ENCODE results near the gene SMG6.

Gene SMG6

GRCh38 chr17:2212400-2212981 is 91.1 kb downstream of the SMG6 start:
- H3K79me1 ChIP-seq (ENCODE audit: low read depth, low read length): no peaks in the 10 kb centered on the region
- no peak overlapping the region for H2AFZ ChIP-seq (ENCODE audit: low read length)
- H3K4me1 ChIP-seq (ENCODE audit: control insufficient read depth in 2 of 2, insufficient read depth in 1 of 2, low read depth in 1 of 2, low read length in 2 of 2): peaks cover 18 to 20% of the 10 kb centered on the region in 2 donors
- peaks cover 0 to 47% of the 10 kb centered on the region in 2 donors for H3K36me3 ChIP-seq (replicated peaks in 1 of 2; ENCODE audit: control insufficient read depth in 2 of 2, insufficient read depth in 2 of 2, low read length in 2 of 2)
- H3K4me3 ChIP-seq (ENCODE audit: low read length in 2 of 2): no peak overlapping the region
- no peak overlapping the region for H3K27ac ChIP-seq (replicated peaks; ENCODE audit: low read length)
- no peak overlapping the region for H3K4me2 ChIP-seq (ENCODE audit: insufficient read depth, low read length, poor library complexity, severe bottlenecking)
- no peak overlapping the region for H4K8ac ChIP-seq (ENCODE audit: low read depth, low read length)
- H4K91ac ChIP-seq (ENCODE audit: low read depth, low read length, poor library complexity): no peak overlapping the region
- no peak overlapping the region for H3K14ac ChIP-seq (ENCODE audit: low read length)
- no peaks in the 10 kb centered on the region for H3K9me3 ChIP-seq (replicated peaks in 1 of 2; ENCODE audit: control insufficient read depth in 2 of 2, insufficient read depth in 1 of 2, low read depth in 1 of 2, low read length in 2 of 2)
- no peak overlapping the region for H3K23ac ChIP-seq (ENCODE audit: low read depth, low read length, poor library complexity)
- H3K18ac ChIP-seq (ENCODE audit: low read length): no peak overlapping the region
- H3K9ac ChIP-seq (ENCODE audit: low read depth, low read length, poor library complexity): no peak overlapping the region
- H2BK15ac ChIP-seq (ENCODE audit: low read length): no peak overlapping the region
- H2AK5ac ChIP-seq (ENCODE audit: low read depth, low read length): no peak overlapping the region
- no peak overlapping the region for H2BK120ac ChIP-seq (ENCODE audit: low read depth, low read length)
- WGBS, 2 donors (ENCODE audit: extremely low coverage in 2 of 2, insufficient read length in 2 of 2, insufficient replicate concordance in 1 of 2): no CpG with 5 or more reads among the region's 10 CpGs
- DNase-seq (ENCODE audit: low spot score): no peak
- H3K27me3 ChIP-seq (ENCODE audit: control insufficient read depth in 3 of 3, insufficient read depth in 3 of 3, low read depth in 1 of 3, low read length in 3 of 3): no peaks in the 10 kb centered on the region
- no peak overlapping the region for H3K4ac ChIP-seq (ENCODE audit: low read length)
- no peak overlapping the region for H2BK12ac ChIP-seq (ENCODE audit: low read length)
- H2BK5ac ChIP-seq (ENCODE audit: low read length): no peak overlapping the region

GRCh38 chr17:2211661-2212399 is 91.8 kb downstream of the SMG6 start:
- Histone ChIP-seq H3K79me1 (ENCODE audit: low read depth, low read length) (no peaks in the 10 kb centered on the region), H3K4me1 (ENCODE audit: control insufficient read depth in 2 of 2, insufficient read depth in 1 of 2, low read depth in 1 of 2, low read length in 2 of 2) (peaks cover 18 to 20% of the 10 kb centered on the region in 2 donors)

DNA sequence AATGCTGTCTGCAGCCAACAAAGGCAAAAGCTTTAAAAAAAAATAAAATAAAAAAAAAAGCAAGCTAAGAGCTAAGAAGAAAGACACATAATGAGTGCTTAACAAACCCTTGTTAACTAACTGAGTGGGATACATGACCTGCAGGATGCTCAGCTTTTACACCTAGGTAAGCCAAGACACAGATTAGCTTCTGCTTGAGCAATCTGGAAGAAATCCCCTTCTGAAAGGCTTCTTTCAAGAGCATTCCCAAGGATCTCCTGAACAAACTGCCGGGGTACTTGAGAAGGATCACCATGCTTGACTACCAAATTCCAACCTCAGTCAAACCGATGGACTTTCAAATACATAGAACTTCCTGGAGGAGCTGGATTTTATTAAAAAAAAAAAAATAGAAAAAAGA is 92.9 kb downstream of the SMG6 start:
- DNase-seq (ENCODE audit: low spot score): no peak
- H4K8ac ChIP-seq (ENCODE audit: low read depth, low read length): no peak overlapping the region
- no peak overlapping the region for H3K23ac ChIP-seq (ENCODE audit: low read depth, low read length, poor library complexity)
- H3K18ac ChIP-seq (ENCODE audit: low read length): no peak overlapping the region
- no peak overlapping the region for H2BK5ac ChIP-seq (ENCODE audit: low read length)
- H3K4ac ChIP-seq (ENCODE audit: low read length): no peak overlapping the region
- H3K79me1 ChIP-seq (ENCODE audit: low read depth, low read length): no peaks in the 10 kb centered on the region
- no peak overlapping the region for H3K9ac ChIP-seq (ENCODE audit: low read depth, low read length, poor library complexity)
- no peak overlapping the region for H3K4me2 ChIP-seq (ENCODE audit: insufficient read depth, low read length, poor library complexity, severe bottlenecking)
- no peak overlapping the region for H2BK12ac ChIP-seq (ENCODE audit: low read length)
- no peak overlapping the region for H2BK15ac ChIP-seq (ENCODE audit: low read length)
- H2AFZ ChIP-seq (ENCODE audit: low read length): no peak overlapping the region
- H3K36me3 ChIP-seq (replicated peaks in 1 of 2; ENCODE audit: control insufficient read depth in 2 of 2, insufficient read depth in 2 of 2, low read length in 2 of 2): peaks cover 0 to 47% of the 10 kb centered on the region in 2 donors
- no peak overlapping the region for H4K91ac ChIP-seq (ENCODE audit: low read depth, low read length, poor library complexity)
- H3K14ac ChIP-seq (ENCODE audit: low read length): no peak overlapping the region
- WGBS, 2 donors (ENCODE audit: extremely low coverage in 2 of 2, insufficient read length in 2 of 2, insufficient replicate concordance in 1 of 2): no CpG with 5 or more reads among the region's 2 CpGs
- no peak overlapping the region for H3K4me3 ChIP-seq (ENCODE audit: low read length in 2 of 2)
- H3K27me3 ChIP-seq (ENCODE audit: control insufficient read depth in 3 of 3, insufficient read depth in 3 of 3, low read depth in 1 of 3, low read length in 3 of 3): no peaks in the 10 kb centered on the region
- no peaks in the 10 kb centered on the region for H3K9me3 ChIP-seq (replicated peaks in 1 of 2; ENCODE audit: control insufficient read depth in 2 of 2, insufficient read depth in 1 of 2, low read depth in 1 of 2, low read length in 2 of 2)
- peaks cover 15 to 16% of the 10 kb centered on the region in 2 donors for H3K4me1 ChIP-seq (ENCODE audit: control insufficient read depth in 2 of 2, insufficient read depth in 1 of 2, low read depth in 1 of 2, low read length in 2 of 2)
- no peak overlapping the region for H2AK5ac ChIP-seq (ENCODE audit: low read depth, low read length)
- no peak overlapping the region for H3K27ac ChIP-seq (replicated peaks; ENCODE audit: low read length)
- H2BK120ac ChIP-seq (ENCODE audit: low read depth, low read length): no peak overlapping the region

More at GRCh38 chr17:2211661-2212399, 91.8 kb downstream of the SMG6 start:
- Histone ChIP-seq H2BK12ac (ENCODE audit: low read length) (no peak overlapping the region), H3K18ac (ENCODE audit: low read length) (no peak overlapping the region), H3K23ac (ENCODE audit: low read depth, low read length, poor library complexity) (no peak overlapping the region), H3K9ac (ENCODE audit: low read depth, low read length, poor library complexity) (no peak overlapping the region), H2BK5ac (ENCODE audit: low read length) (no peak overlapping the region), H3K27ac (replicated peaks; ENCODE audit: low read length) (no peak overlapping the region), H2BK120ac (ENCODE audit: low read depth, low read length) (no peak overlapping the region), H3K27me3 (ENCODE audit: control insufficient read depth in 3 of 3, insufficient read depth in 3 of 3, low read depth in 1 of 3, low read length in 3 of 3) (no peaks in the 10 kb centered on the region), H3K9me3 (replicated peaks in 1 of 2; ENCODE audit: control insufficient read depth in 2 of 2, insufficient read depth in 1 of 2, low read depth in 1 of 2, low read length in 2 of 2) (no peaks in the 10 kb centered on the region), H3K36me3 (replicated peaks in 1 of 2; ENCODE audit: control insufficient read depth in 2 of 2, insufficient read depth in 2 of 2, low read length in 2 of 2) (peaks cover 0 to 47% of the 10 kb centered on the region in 2 donors), H3K4me3 (ENCODE audit: low read length in 2 of 2) (no peak overlapping the region), H3K4me2 (ENCODE audit: insufficient read depth, low read length, poor library complexity, severe bottlenecking) (no peak overlapping the region), H2AK5ac (ENCODE audit: low read depth, low read length) (no peak overlapping the region), H3K14ac (ENCODE audit: low read length) (no peak overlapping the region), H4K91ac (ENCODE audit: low read depth, low read length, poor library complexity) (no peak overlapping the region), H2BK15ac (ENCODE audit: low read length) (no peak overlapping the region), H4K8ac (ENCODE audit: low read depth, low read length) (no peak overlapping the region), H2AFZ (ENCODE audit: low read length) (no peak overlapping the region), H3K4ac (ENCODE audit: low read length) (no peak overlapping the region)
- no peak for DNase-seq (ENCODE audit: low spot score)
- no CpG with 5 or more reads among the region's 6 CpGs for WGBS, 2 donors (ENCODE audit: extremely low coverage in 2 of 2, insufficient read length in 2 of 2, insufficient replicate concordance in 1 of 2)

GRCh38 chr17:2207815-2208515 is 95.6 kb downstream of the SMG6 start:
- H3K9ac ChIP-seq (ENCODE audit: low read depth, low read length, poor library complexity): no peak overlapping the region
- H2AFZ ChIP-seq (ENCODE audit: low read length): no peak overlapping the region
- no peak overlapping the region for H3K4me3 ChIP-seq (ENCODE audit: low read length in 2 of 2)
- H3K79me1 ChIP-seq (ENCODE audit: low read depth, low read length): no peaks in the 10 kb centered on the region
- H2AK5ac ChIP-seq (ENCODE audit: low read depth, low read length): no peak overlapping the region
- no CpG with 5 or more reads among the region's 12 CpGs for WGBS, 2 donors (ENCODE audit: extremely low coverage in 2 of 2, insufficient read length in 2 of 2, insufficient replicate concordance in 1 of 2)
- H3K23ac ChIP-seq (ENCODE audit: low read depth, low read length, poor library complexity): no peak overlapping the region
- no peaks in the 10 kb centered on the region for H3K9me3 ChIP-seq (replicated peaks in 1 of 2; ENCODE audit: control insufficient read depth in 2 of 2, insufficient read depth in 1 of 2, low read depth in 1 of 2, low read length in 2 of 2)
- H3K18ac ChIP-seq (ENCODE audit: low read length): no peak overlapping the region
- no peak overlapping the region for H4K8ac ChIP-seq (ENCODE audit: low read depth, low read length)
- no peak overlapping the region for H3K4me2 ChIP-seq (ENCODE audit: insufficient read depth, low read length, poor library complexity, severe bottlenecking)
- no peak overlapping the region for H3K4ac ChIP-seq (ENCODE audit: low read length)
- no peak overlapping the region for H3K14ac ChIP-seq (ENCODE audit: low read length)
- H3K4me1 ChIP-seq (ENCODE audit: control insufficient read depth in 2 of 2, insufficient read depth in 1 of 2, low read depth in 1 of 2, low read length in 2 of 2): peaks cover 0 to 9% of the 10 kb centered on the region in 2 donors
- H2BK120ac ChIP-seq (ENCODE audit: low read depth, low read length): no peak overlapping the region
- no peak for DNase-seq (ENCODE audit: low spot score)
- peaks cover 0 to 57% of the 10 kb centered on the region in 2 donors for H3K36me3 ChIP-seq (replicated peaks in 1 of 2; ENCODE audit: control insufficient read depth in 2 of 2, insufficient read depth in 2 of 2, low read length in 2 of 2)
- H2BK15ac ChIP-seq (ENCODE audit: low read length): no peak overlapping the region
- no peak overlapping the region for H4K91ac ChIP-seq (ENCODE audit: low read depth, low read length, poor library complexity)
- H3K27me3 ChIP-seq (ENCODE audit: control insufficient read depth in 3 of 3, insufficient read depth in 3 of 3, low read depth in 1 of 3, low read length in 3 of 3): no peaks in the 10 kb centered on the region
- H2BK12ac ChIP-seq (ENCODE audit: low read length): no peak overlapping the region
- H3K27ac ChIP-seq (replicated peaks; ENCODE audit: low read length): no peak overlapping the region
- H2BK5ac ChIP-seq (ENCODE audit: low read length): no peak overlapping the region
